ENCODE measurements around the gene OR6T1.

The OR6T1 gene

GRCh38 chr11:123943738-123944137 lies at the start of gene OR6T1:
Gene OR6T1 (minus strand): TSS chr11:123943838. CDS start chr11:123943838, 0 bp downstream.
- Histone ChIP-seq H3K27me3 (ENCODE audit: insufficient read depth, low read length) (peaks cover 16% of the 10 kb centered on the region; the same call in 1 of the 2 replicates), H3K36me3 (ENCODE audit: insufficient read depth, low read length) (no peaks in the 10 kb centered on the region), H3K79me2 (ENCODE audit: control insufficient read depth, insufficient read depth, low read length, unreplicated experiment) (no peaks in the 10 kb centered on the region), H3K4me1 (ENCODE audit: control insufficient read depth, insufficient read depth, low read length, unreplicated experiment) (no peaks in the 10 kb centered on the region), H2AFZ (ENCODE audit: low read length, unreplicated experiment) (no peak within 1 kb of the TSS), H3K4me3 (ENCODE audit: low read depth, low read length) (no peak within 1 kb of the TSS), H3K27ac (ENCODE audit: low read depth, low read length) (no peak within 1 kb of the TSS)

GRCh38 chr11:123979311-123979710 lies 35.7 kb upstream of the OR6T1 start:
- Histone ChIP-seq H3K27me3 (ENCODE audit: insufficient read depth, low read length) (no peaks in the 10 kb centered on the region), H3K27ac (ENCODE audit: low read depth, low read length) (no peak overlapping the region), H3K4me1 (ENCODE audit: control insufficient read depth, insufficient read depth, low read length, unreplicated experiment) (peaks cover 3% of the 10 kb centered on the region), H3K4me3 (ENCODE audit: low read depth, low read length) (no peak overlapping the region), H3K36me3 (ENCODE audit: insufficient read depth, low read length) (no peaks in the 10 kb centered on the region), H2AFZ (ENCODE audit: low read length, unreplicated experiment) (no peak overlapping the region), H3K79me2 (ENCODE audit: control insufficient read depth, insufficient read depth, low read length, unreplicated experiment) (no peaks in the 10 kb centered on the region)

- H3K79me2 ChIP-seq (ENCODE audit: control insufficient read depth, insufficient read depth, low read length, unreplicated experiment) = no peaks in the 10 kb centered on the region
- H3K4me1 ChIP-seq (ENCODE audit: control insufficient read depth, insufficient read depth, low read length, unreplicated experiment) = peaks cover 16% of the 10 kb centered on the region
- no peaks in the 10 kb centered on the region for H3K36me3 ChIP-seq (ENCODE audit: insufficient read depth, low read length)
- H2AFZ ChIP-seq (ENCODE audit: low read length, unreplicated experiment) = no peak within 1 kb of the TSS
- no peaks in the 10 kb centered on the region for H3K27me3 ChIP-seq (ENCODE audit: insufficient read depth, low read length)
- H3K27ac ChIP-seq (ENCODE audit: low read depth, low read length) = no peak within 1 kb of the TSS
- H3K4me3 ChIP-seq (ENCODE audit: low read depth, low read length) = no peak within 1 kb of the TSS
Observed at GRCh38 chr11:123977731-123978347, 34.2 kb upstream of the OR6T1 start, which contains the start of gene OR10S1. Gene OR10S1 (minus strand): TSS chr11:123977781. CDS start chr11:123977664, 117 bp downstream.

- H3K27me3 ChIP-seq (ENCODE audit: insufficient read depth, low read length) = no peaks in the 10 kb centered on the region
- H3K79me2 ChIP-seq (ENCODE audit: control insufficient read depth, insufficient read depth, low read length, unreplicated experiment) = no peaks in the 10 kb centered on the region
- H2AFZ ChIP-seq (ENCODE audit: low read length, unreplicated experiment) = no peak overlapping the region
- no peak overlapping the region for H3K4me3 ChIP-seq (ENCODE audit: low read depth, low read length)
- no peaks in the 10 kb centered on the region for H3K36me3 ChIP-seq (ENCODE audit: insufficient read depth, low read length)
- H3K27ac ChIP-seq (ENCODE audit: low read depth, low read length) = no peak overlapping the region
- H3K4me1 ChIP-seq (ENCODE audit: control insufficient read depth, insufficient read depth, low read length, unreplicated experiment) = peaks cover 16% of the 10 kb centered on the region
Observed at GRCh38 chr11:123976770-123977560, 33.3 kb upstream of the OR6T1 start.

- H3K36me3 ChIP-seq (ENCODE audit: insufficient read depth, low read length) = no peaks in the 10 kb centered on the region
- no peak overlapping the region for H3K4me3 ChIP-seq (ENCODE audit: low read depth, low read length)
- H3K79me2 ChIP-seq (ENCODE audit: control insufficient read depth, insufficient read depth, low read length, unreplicated experiment) = no peaks in the 10 kb centered on the region
- peaks cover 16% of the 10 kb centered on the region for H3K4me1 ChIP-seq (ENCODE audit: control insufficient read depth, insufficient read depth, low read length, unreplicated experiment)
- H2AFZ ChIP-seq (ENCODE audit: low read length, unreplicated experiment) = peak overlapping the region; percentile 46
- no peaks in the 10 kb centered on the region for H3K27me3 ChIP-seq (ENCODE audit: insufficient read depth, low read length)
- H3K27ac ChIP-seq (ENCODE audit: low read depth, low read length) = peak overlapping the region; percentile 82
Observed at GRCh38 chr11:123973816-123974215, 30.2 kb upstream of the OR6T1 start.

- H3K27ac ChIP-seq (ENCODE audit: low read depth, low read length) = no peak overlapping the region
- H2AFZ ChIP-seq (ENCODE audit: low read length, unreplicated experiment) = no peak overlapping the region
- no peak overlapping the region for H3K4me3 ChIP-seq (ENCODE audit: low read depth, low read length)
- H3K4me1 ChIP-seq (ENCODE audit: control insufficient read depth, insufficient read depth, low read length, unreplicated experiment) = no peaks in the 10 kb centered on the region
- no peaks in the 10 kb centered on the region for H3K79me2 ChIP-seq (ENCODE audit: control insufficient read depth, insufficient read depth, low read length, unreplicated experiment)
- no peaks in the 10 kb centered on the region for H3K36me3 ChIP-seq (ENCODE audit: insufficient read depth, low read length)
- no peaks in the 10 kb centered on the region; the same call in 1 of the 2 replicates for H3K27me3 ChIP-seq (ENCODE audit: insufficient read depth, low read length)
Observed at GRCh38 chr11:123956752-123957151, 13.1 kb upstream of the OR6T1 start.

GRCh38 chr11:123945132-123945531 lies 1.5 kb upstream of the OR6T1 start:
- H3K4me1 ChIP-seq (ENCODE audit: control insufficient read depth, insufficient read depth, low read length, unreplicated experiment) = no peaks in the 10 kb centered on the region
- H3K4me3 ChIP-seq (ENCODE audit: low read depth, low read length) = no peak overlapping the region

GRCh38 chr11:123942413-123942812 lies 1.2 kb downstream of the OR6T1 start:
- Histone ChIP-seq H3K4me1 (ENCODE audit: control insufficient read depth, insufficient read depth, low read length, unreplicated experiment) (no peaks in the 10 kb centered on the region), H3K79me2 (ENCODE audit: control insufficient read depth, insufficient read depth, low read length, unreplicated experiment) (no peaks in the 10 kb centered on the region), H2AFZ (ENCODE audit: low read length, unreplicated experiment) (no peak overlapping the region), H3K36me3 (ENCODE audit: insufficient read depth, low read length) (no peaks in the 10 kb centered on the region), H3K27me3 (ENCODE audit: insufficient read depth, low read length) (peaks cover 11% of the 10 kb centered on the region; the same call in 1 of the 2 replicates), H3K27ac (ENCODE audit: low read depth, low read length) (no peak overlapping the region), H3K4me3 (ENCODE audit: low read depth, low read length) (no peak overlapping the region)

More at GRCh38 chr11:123945132-123945531, 1.5 kb upstream of the OR6T1 start:
- H3K79me2 ChIP-seq (ENCODE audit: control insufficient read depth, insufficient read depth, low read length, unreplicated experiment) = no peaks in the 10 kb centered on the region
- H2AFZ ChIP-seq (ENCODE audit: low read length, unreplicated experiment) = no peak overlapping the region
- H3K27ac ChIP-seq (ENCODE audit: low read depth, low read length) = no peak overlapping the region
- peaks cover 16% of the 10 kb centered on the region; the same call in 1 of the 2 replicates for H3K27me3 ChIP-seq (ENCODE audit: insufficient read depth, low read length)
- no peaks in the 10 kb centered on the region for H3K36me3 ChIP-seq (ENCODE audit: insufficient read depth, low read length)

GRCh38 chr11:123939317-123939716 lies 4.3 kb downstream of the OR6T1 start, which contains the start of gene OR4D5:
Gene OR4D5 (plus strand): TSS chr11:123939617. CDS start chr11:123939617, 0 bp downstream.
- no peak within 1 kb of the TSS for H3K4me3 ChIP-seq (ENCODE audit: low read depth, low read length)
- no peak within 1 kb of the TSS for H3K27ac ChIP-seq (ENCODE audit: low read depth, low read length)
- no peaks in the 10 kb centered on the region for H3K4me1 ChIP-seq (ENCODE audit: control insufficient read depth, insufficient read depth, low read length, unreplicated experiment)
- 0 out of 2 replicates have a peak, but pooled peaks cover 6% of the 10 kb centered on the region for H3K27me3 ChIP-seq (ENCODE audit: insufficient read depth, low read length)
- no peaks in the 10 kb centered on the region for H3K36me3 ChIP-seq (ENCODE audit: insufficient read depth, low read length)
- no peak within 1 kb of the TSS for H2AFZ ChIP-seq (ENCODE audit: low read length, unreplicated experiment)
- H3K79me2 ChIP-seq (ENCODE audit: control insufficient read depth, insufficient read depth, low read length, unreplicated experiment) = no peaks in the 10 kb centered on the region

- H2AFZ ChIP-seq (ENCODE audit: low read length, unreplicated experiment) = no peak overlapping the region
- H3K4me1 ChIP-seq (ENCODE audit: control insufficient read depth, insufficient read depth, low read length, unreplicated experiment) = no peaks in the 10 kb centered on the region
- H3K4me3 ChIP-seq (ENCODE audit: low read depth, low read length) = no peak overlapping the region
- no peaks in the 10 kb centered on the region for H3K36me3 ChIP-seq (ENCODE audit: insufficient read depth, low read length)
- no peaks in the 10 kb centered on the region for H3K79me2 ChIP-seq (ENCODE audit: control insufficient read depth, insufficient read depth, low read length, unreplicated experiment)
- H3K27me3 ChIP-seq (ENCODE audit: insufficient read depth, low read length) = no peaks in the 10 kb centered on the region
- no peak overlapping the region for H3K27ac ChIP-seq (ENCODE audit: low read depth, low read length)
Observed at GRCh38 chr11:123924027-123924426, 19.6 kb downstream of the OR6T1 start.

All from ACC112 (cell line).